GM19467 (cell line): ENCODE data around the gene CRTC3.
A peak's percentile ranks its signal among the peaks of the same experiment; 100 is the strongest.
"Not testable (repeated sequence)": the region's sequence is repeated elsewhere in the genome, so short reads cannot be mapped to it uniquely, and the experiment has no call there.

Source experiments
- ATAC-seq: cut with Tn5 transposase; IDR thresholded peaks from one replicate; pipeline ENCODE4 v1.9.1; 2021; ENCODE audit warnings: mild to moderate bottlenecking, moderate library complexity; ENCODE audit not compliant: unreplicated experiment

CRTC3 gene

GRCh38 chr15:90667073-90667754 is 137.5 kb downstream of the CRTC3 start:
- no peak for ATAC-seq

- not testable (repeated sequence) for ATAC-seq
Measured at GRCh38 chr15:90667755-90668345, 138.1 kb downstream of the CRTC3 start.

DNA sequence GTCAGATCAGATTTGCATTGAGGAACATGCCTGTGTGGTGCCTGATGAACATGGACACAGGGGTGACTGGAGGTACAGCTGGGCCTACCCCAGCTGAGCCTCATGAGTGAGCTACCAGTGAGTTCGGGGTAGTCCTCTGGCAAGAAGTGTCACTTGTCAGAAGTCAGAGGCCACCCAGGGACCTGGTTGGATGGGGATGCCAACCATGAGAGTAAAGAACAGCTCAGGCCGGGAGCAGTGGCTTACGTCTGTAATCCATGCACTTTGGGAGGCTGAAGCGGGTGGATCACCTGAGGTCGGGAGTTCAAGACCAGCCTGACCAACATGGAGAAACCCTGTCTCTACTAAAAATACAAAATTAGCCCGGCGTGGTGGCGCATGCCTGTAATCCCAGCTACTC is 140.9 kb downstream of the CRTC3 start:
- not testable (repeated sequence) for ATAC-seq

DNA sequence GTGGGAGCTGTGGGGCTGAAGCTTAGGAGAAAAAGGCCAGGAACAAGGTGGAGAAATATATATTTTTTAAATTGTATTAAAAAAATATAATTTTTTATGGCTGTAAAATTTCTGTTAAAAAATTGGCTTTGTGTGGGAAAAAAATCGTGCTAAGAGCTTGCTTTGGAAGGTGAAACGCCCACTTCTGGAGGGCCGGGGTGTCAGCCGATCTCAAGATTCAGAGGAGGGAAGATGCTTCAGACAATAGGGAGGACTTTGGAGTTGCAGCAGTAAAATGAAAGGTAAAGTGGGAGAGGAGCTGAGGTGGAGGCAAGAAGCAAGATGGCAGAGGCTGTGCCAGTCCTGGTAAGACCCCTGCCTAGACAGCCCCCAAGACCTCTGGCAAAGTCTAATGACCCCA is 141.5 kb downstream of the CRTC3 start:
- ATAC-seq: no peak

DNA sequence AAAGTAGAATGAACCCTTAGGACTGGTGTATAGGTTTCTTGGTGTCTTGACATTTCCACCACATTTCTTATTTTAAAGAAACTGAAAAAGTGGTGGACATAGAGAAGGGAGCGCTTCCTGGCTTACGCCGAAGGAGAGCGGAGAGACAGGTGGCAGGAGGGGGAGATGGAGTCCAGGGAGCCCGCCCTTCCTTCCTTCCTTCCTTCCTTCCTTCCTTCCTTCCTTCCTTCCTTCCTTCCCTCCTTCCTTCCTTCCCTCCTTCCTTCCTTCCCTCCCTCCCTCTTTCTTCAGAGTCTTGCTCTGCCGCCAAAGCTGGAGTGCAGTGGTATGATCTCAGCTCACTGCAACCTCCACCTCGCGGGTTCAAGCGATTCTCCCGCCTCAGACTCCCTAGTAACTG is 143.6 kb downstream of the CRTC3 start:
- not testable (repeated sequence) for ATAC-seq

- no peak for ATAC-seq
Measured at GRCh38 chr15:90674476-90674875, 144.8 kb downstream of the CRTC3 start.

DNA sequence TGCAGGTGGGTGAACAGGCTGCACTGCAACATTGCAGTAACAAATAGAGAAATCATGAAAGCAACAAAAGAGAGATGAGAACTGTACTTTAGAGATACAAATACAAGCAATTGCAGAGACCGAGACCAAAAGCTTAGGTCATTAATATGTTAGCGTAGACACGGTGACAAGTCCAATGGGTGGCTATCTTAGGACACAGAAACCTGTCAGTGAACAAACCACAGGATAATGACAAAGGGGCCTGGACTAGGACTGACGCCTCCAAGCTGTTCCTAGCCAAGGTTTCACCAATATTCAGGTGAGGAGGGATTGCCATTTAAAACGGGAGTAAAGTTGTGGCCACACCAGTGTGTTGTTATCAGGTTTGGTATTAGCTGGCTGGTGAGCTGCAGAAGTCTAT is 145.7 kb downstream of the CRTC3 start:
- ATAC-seq: no peak

DNA sequence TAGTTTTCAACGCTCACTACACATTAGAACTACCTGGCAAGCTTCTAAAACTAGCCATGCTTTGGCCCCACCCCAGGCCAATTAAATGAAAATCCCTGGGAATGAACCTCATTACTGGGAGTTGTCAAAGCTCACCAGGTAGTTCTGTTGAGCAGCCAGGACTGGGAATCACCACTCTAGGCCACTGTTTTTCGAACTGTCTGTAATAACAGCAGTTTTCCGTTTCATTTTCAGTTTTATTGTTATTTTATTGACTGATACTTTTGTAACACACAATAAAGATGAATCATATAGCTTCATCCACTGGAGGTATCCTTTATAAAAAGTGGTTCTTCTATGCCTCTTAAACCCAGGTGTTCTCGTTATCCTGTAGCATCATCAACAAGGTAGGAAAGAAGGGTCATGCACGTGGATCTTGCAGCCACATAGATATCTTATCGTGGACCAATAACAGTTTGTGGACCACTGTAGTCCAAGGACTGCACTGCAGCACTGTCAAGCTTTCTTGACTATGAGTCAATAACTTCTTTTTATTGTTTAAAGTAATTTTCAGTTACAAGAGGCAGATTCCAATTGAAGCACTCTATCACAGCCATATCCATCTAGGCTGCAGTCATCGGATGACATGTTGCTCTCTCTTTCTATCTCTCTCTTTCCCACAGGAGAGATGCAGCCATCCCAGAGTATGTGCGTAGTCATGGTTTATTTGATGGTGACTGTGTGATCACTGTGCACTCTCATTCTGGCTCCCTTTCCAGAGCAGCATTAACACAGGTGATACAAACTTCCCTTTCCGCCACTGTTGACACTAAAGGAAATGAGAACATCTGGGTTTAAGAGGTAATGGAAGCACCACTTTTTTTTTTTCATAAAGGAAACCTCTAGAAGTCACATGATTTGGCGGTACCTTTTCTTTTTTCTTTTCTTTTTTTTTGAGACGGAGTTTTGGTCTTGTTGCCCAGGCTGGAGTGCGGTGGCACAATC is 148.4 kb downstream of the CRTC3 start:
- ATAC-seq: no peak

DNA sequence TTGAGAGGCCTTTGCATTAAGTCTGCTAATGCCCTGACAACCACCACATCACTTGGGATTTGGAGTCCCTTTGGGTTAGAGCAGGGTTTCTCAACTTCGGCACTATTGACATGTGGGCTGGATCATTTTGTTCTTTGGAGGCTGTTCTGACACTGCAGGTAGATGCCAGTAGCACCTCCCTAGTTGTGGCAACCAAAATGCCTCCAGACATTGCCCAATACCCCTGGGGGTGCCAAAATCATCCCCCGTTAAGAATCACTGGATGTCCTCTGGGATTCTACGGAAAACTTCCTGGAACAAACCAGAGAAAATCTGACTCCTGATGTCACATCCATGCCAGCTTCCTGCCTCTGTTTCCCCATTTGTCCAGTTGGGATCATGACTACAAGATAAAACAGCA is 150.2 kb downstream of the CRTC3 start:
- ATAC-seq: no peak

DNA sequence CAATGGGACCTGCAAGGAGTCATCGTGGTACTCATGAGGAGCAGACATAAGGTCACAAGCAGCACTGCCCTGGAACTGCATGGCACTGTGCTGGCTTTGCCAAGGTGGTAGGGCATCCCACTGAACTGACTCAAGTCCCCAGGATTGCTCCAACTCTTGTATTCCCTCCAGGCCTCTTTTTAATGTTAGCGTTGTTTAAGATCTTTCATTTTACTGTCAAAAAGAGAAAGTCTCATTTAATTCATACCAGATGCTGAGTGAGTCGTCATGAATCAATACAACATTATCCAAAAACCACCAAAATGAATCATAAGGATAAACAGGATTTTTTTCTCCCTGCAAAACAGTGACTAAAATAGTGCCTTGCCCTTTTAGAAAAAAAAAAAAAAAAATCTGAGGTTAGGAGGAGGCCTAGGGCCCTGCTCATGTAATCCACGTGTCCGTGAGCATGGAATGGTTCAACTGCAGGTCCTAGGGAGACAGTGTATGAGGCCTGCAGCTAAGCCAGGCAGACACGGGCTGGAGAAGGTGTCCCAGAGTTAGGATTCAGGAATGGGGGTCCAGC is 150.7 kb downstream of the CRTC3 start:
- no peak for ATAC-seq

DNA sequence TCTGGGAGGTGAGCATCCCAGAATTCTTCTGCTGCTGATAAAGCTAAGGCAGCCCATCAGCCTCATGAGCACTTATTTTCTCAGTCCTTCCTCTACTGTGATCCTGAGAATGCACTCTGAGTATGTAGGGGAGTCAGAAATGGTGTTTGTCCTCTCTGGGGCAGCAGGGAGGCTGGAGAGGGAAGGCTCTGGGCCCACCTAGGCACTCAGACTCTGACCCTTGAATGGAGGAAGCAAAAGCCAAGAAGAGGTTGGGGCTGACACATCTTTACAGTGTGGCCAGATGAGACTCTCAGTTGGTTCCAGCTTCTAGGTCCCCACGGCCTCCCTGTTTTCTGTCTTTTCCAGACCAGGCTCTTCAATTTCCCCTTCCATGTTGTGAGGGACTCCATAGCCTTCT is 151.3 kb downstream of the CRTC3 start:
- no peak for ATAC-seq

GRCh38 chr15:90681480-90681879 is 151.8 kb downstream of the CRTC3 start:
- ATAC-seq: no peak

GRCh38 chr15:90683371-90683770 is 153.6 kb downstream of the CRTC3 start:
- no peak for ATAC-seq

DNA sequence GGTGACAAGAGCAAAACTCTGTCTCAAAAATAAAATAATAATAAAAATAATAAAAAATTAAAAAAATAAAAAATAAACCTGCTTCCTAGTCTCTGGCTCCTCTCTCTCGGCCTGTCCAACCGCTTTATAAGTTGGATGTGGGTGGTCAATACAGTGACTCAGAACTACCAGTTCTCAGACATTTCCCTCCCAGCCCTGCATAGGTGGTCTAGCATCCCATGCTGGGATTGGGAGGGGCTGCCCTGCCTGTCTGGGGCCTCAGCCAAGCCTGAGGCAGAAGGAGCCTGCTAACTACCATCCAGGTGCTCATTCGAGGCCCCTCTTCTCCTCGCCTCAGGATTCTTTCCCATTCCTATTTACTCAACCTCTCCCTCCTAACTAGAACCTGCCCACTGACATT is 154.2 kb downstream of the CRTC3 start:
- ATAC-seq: no peak

DNA sequence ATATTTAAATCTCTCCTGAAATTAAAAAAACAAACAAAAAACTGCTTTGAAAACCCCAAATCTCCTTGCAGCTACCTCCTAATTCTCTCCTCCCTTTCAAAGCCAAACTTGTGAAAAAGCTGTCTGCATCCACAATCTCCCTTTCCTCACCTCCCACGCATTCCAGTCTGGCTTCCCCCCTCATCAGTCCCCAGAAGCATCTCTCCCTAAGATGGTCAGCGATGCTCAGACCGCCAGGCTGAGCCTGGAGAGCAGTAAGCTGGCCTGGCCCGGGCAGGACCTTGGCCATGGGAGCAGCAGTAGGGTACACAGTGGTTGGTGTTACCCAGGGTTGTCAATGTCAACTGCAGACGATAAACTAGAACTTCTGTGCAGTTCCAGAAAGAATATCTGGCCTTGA is 154.6 kb downstream of the CRTC3 start:
- ATAC-seq: no peak

DNA sequence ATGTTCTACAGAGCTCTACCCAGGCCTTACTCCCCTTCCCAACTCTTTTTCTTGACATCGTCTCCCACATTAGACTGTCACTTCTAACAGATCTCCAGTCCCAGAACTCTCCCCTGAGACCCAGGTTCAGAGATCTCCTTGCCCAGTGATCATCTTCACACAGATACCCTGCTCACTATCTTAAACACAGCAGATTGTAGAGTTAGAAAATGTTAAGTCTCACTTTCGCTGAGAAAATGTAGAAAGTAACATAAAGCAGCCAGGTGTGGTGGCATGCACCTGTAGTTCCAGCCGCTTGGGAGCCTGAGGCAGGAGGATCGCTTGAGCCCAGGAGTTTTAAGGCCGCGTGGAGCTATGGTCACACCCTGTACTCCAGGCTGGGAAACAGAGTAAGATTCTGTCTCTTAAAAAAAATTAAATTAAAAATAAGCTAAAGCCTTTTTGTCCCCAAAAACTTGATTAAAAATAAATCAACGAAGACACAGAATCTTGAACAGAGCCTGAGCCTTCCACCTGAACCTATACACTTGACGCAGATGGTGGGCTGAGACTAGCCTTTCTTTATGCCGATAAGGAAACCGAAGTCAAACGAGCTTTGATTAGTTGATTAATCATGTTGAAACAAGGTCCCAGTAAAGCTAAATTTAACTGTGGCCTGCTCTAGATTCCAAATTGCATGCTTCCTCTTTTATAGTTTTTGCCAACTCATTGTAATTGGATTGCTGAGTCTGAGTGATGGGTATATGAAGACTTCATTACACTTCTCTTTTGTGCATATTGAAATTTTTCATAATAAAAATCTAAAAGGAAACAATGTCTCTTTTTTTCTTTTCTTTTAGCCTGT is 156.1 kb downstream of the CRTC3 start:
- peak; percentile 21 for ATAC-seq

GRCh38 chr15:90686435-90687218 is 156.9 kb downstream of the CRTC3 start:
- peak; percentile 72 for ATAC-seq

DNA sequence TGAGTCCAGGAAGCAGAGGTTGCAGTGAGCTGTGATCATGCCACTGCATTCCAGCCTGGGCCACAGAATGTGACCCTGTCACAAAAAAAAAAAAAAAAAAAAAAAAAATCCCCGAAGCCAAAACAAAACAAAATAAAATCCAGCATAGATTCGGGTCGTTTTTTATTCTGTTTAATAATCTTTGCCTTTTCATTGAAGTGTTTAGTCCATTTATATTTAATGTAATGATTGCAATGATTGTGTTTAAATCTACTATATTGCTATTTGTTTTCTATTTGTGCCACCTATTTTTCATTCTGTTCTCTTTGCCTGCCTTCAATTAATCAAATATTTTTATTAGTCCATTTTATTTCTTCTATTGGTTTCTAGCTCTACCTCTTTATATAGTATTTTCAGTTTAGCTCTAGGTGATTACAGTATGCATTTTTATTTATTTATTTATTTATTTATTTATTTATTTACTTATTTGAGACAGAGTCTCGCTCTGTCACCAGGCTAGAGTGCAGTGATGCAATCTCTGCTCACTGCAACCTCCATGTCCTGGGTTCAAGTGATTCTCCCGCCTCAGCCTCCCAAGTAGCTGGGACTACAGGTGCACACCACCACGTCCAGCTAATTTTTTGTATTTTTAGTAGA is 159.7 kb downstream of the CRTC3 start:
- ATAC-seq: not testable (repeated sequence)

DNA sequence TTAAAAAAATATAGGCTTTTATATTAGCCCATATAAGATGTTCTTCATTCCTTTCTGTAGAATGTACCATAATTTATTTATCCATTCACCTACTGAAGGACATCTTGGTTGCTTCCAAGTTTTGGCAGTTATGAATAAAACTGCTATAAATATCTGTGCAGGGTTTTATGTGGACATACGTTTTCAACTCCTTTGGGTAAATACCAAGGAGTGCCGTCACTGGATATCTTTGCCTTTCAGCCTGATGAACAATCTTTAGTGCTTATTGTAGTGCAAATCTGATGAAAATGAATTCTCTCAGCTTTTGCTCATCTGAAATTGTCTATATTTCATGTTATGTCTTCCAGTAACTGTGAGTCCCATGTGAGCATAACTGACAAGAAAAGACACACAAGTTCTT is 160.9 kb downstream of the CRTC3 start:
- ATAC-seq: no peak
